ENCODE results near the gene FLVCR1. TPM values are rescaled to one million over a fixed set of nuclear protein-coding genes. Genes with fewer than 3 reads are reported as not detected.

The FLVCR1 gene
- total RNA-seq, 4 donors from 2014 or later = 7.8 to 8.9 (median 8.2) TPM

DNA sequence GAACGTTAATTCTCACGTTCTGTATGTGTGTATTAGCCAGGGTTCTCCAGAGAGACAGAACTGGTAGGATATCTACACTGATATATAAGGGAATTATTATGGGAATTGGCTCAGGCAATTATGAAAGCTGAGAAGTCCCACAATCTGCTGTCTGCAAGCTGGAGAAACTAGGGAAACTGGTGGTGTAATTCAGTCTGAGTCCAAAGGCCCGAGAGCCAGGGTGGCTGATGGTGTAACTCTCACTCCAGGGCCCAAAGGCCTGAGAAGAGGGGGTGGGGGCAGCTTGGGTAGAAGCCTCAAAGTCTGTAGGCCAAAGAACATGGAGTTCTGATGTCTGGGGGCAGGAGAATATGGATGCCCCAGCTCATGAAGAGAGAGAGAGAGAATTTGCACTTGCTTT, 79.0 kb downstream of the FLVCR1 start:
- Histone ChIP-seq H3K36me3 (no peaks in the 10 kb centered on the region), H3K4me1 (no peaks in the 10 kb centered on the region), H3K9me3 (no peaks in the 10 kb centered on the region), H3K4me3 (replicated peaks in 1 of 3) (no peak overlapping the region), H3K27ac (no peak overlapping the region), H3K27me3 (no peaks in the 10 kb centered on the region)
- DNase-seq = no peak
- no peak for TF ChIP-seq POLR2A (IDR thresholded peaks at IDR 0.05)
- TF ChIP-seq, protein P1, sequence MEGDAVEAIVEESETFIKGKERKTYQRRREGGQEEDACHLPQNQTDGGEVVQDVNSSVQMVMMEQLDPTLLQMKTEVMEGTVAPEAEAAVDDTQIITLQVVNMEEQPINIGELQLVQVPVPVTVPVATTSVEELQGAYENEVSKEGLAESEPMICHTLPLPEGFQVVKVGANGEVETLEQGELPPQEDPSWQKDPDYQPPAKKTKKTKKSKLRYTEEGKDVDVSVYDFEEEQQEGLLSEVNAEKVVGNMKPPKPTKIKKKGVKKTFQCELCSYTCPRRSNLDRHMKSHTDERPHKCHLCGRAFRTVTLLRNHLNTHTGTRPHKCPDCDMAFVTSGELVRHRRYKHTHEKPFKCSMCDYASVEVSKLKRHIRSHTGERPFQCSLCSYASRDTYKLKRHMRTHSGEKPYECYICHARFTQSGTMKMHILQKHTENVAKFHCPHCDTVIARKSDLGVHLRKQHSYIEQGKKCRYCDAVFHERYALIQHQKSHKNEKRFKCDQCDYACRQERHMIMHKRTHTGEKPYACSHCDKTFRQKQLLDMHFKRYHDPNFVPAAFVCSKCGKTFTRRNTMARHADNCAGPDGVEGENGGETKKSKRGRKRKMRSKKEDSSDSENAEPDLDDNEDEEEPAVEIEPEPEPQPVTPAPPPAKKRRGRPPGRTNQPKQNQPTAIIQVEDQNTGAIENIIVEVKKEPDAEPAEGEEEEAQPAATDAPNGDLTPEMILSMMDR (IDR thresholded peaks at IDR 0.05) = no peak
- intact Hi-C loops (cut with DNase I) = no loop called here
- WGBS, 2 donors = 94 to 97% methylated on average over 3 of the region's 3 CpGs

DNA sequence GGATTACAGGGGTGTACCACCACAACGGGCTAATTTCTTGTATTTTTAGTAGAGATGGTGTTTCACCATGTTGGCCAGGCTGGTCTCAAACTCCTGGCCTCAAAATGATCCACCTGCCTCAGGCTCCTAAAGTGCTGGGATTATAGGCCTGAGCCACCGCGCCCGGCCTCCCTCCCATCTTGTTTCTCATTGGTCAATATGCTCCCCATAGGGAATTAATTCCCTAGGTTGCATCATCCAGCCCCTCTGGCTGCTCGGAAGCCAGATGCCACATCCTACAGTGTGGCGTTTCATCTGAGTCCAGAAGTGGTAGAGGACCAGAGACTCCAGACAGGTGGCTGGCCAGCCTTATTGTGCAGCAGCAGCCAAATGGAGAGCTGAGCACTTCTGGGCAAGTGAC, 80.8 kb downstream of the FLVCR1 start:
- intact Hi-C loops (cut with DNase I) = no loop called here

DNA sequence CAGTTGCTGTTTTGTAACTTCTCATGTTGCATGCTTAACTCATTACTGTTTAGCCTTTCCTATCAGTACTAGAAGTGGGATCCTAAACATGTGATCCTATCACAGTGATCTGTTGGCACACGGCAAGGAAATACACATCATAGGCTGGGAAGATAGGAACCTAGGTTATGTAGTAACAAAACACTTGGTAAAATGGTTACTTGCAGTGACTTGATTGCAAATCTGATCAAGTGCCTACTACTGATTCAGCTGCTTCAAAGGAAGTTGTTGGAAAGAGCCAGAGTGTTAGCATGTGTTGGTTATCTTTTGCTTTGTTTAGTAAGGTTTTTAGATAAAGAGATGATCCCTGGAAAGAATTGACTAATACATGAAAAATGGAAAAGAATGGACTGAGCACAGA, 83.4 kb downstream of the FLVCR1 start:
- Histone ChIP-seq H3K9me3 (no peaks in the 10 kb centered on the region), H3K27me3 (no peaks in the 10 kb centered on the region), H3K27ac (no peak overlapping the region), H3K36me3 (no peaks in the 10 kb centered on the region), H3K4me1 (no peaks in the 10 kb centered on the region), H3K4me3 (replicated peaks in 1 of 3) (no peak overlapping the region)
- intact Hi-C loops (cut with DNase I) = no loop called here
- TF ChIP-seq POLR2A (IDR thresholded peaks at IDR 0.05) = no peak
- TF ChIP-seq, protein P1 (IDR thresholded peaks at IDR 0.05) = no peak
- no peak for DNase-seq
- 93 to 94% methylated on average over 1 of the region's 1 CpG for WGBS, 2 donors

More for the DNA sequence above, 80.8 kb downstream of the FLVCR1 start:
- Histone ChIP-seq H3K4me1 (no peaks in the 10 kb centered on the region), H3K27me3 (no peaks in the 10 kb centered on the region), H3K9me3 (no peaks in the 10 kb centered on the region), H3K27ac (no peak overlapping the region), H3K36me3 (no peaks in the 10 kb centered on the region), H3K4me3 (replicated peaks in 1 of 3) (no peak overlapping the region)
- 98% methylated on average over 6 of the region's 6 CpGs for WGBS, 2 donors
- no peak for TF ChIP-seq POLR2A (IDR thresholded peaks at IDR 0.05)
- TF ChIP-seq, protein P1 (IDR thresholded peaks at IDR 0.05) = no peak
- no peak for DNase-seq

DNA sequence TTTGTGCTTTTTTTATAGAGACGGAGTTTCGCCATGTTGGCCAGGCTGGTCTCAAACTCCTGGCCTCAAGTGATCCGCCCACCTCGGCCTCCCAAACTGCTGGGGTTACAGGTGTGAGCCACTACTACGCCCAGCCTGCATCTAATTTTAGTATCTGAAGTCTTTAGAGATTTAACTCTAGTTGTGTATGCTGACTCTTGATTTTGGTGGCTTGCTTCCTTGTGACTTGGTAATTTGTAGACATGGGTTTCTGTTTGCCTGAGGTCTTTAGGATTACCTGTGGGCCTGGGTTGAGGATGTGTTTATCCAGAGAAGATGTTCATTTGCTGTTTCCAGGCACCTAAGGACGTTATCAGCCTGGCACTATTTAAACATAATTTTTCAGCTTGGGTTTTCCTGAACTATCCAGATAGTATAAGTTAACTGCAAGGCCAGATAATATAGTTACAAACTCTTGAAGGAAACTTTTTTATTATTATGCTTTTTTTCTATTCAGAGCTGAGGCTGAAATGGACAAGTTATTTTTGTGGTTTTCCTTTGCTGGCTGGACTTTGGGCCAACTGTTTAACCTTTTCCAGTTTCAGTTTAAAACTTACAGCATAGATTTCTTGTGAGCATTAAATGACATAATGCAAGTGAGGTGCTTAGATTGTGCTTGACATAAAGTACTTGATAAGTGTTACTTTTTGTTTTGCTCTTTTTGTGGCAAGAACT, 84.8 kb downstream of the FLVCR1 start:
- intact Hi-C loops (cut with DNase I) = no loop called here
- TF ChIP-seq, protein P1 (IDR thresholded peaks at IDR 0.05) = no peak
- TF ChIP-seq POLR2A (IDR thresholded peaks at IDR 0.05) = no peak
- Histone ChIP-seq H3K27ac (no peak overlapping the region), H3K27me3 (no peaks in the 10 kb centered on the region), H3K36me3 (no peaks in the 10 kb centered on the region), H3K9me3 (no peaks in the 10 kb centered on the region), H3K4me1 (no peaks in the 10 kb centered on the region), H3K4me3 (replicated peaks in 1 of 3) (no peak overlapping the region)
- DNase-seq = no peak
- 87 to 91% methylated on average over 6 of the region's 6 CpGs for WGBS, 2 donors

DNA sequence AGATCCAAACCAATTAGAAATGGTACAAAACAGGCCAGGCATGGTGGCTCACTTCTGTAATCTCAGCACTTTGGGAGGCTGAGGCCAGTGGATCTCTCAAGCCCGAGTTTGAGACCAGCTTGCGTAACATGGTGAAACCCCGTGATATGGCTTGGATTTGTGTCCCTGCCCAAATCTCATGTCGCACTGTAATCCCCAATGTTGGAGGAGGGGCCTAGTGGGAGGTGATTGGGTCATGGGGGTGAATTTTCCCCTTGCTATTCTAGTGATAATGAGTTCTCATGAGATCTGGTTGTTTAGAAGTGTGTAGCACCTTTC, 85.3 kb downstream of the FLVCR1 start:
- H3K27me3 ChIP-seq = no peaks in the 10 kb centered on the region
- TF ChIP-seq, protein P1 (IDR thresholded peaks at IDR 0.05) = no peak
- TF ChIP-seq POLR2A (IDR thresholded peaks at IDR 0.05) = no peak

More for the DNA sequence above, 85.3 kb downstream of the FLVCR1 start:
- Histone ChIP-seq H3K9me3 (no peaks in the 10 kb centered on the region), H3K4me3 (replicated peaks in 1 of 3) (no peak overlapping the region), H3K4me1 (no peaks in the 10 kb centered on the region), H3K36me3 (no peaks in the 10 kb centered on the region), H3K27ac (no peak overlapping the region)
- intact Hi-C loops (cut with DNase I) = no loop called here
- WGBS, 2 donors = 81 to 91% methylated on average over 4 of the region's 4 CpGs
- DNase-seq = no peak

Measured in thyroid gland (tissue), 4 donors.